ENCODE data around the gene TTC36.

The TTC36 gene

GRCh38 chr11:118524757-118525470 is 2.4 kb upstream of the TTC36 start:
- Histone ChIP-seq H3K36me3 (ENCODE audit: control insufficient read depth in 4 of 4, insufficient read depth in 4 of 4, low read length in 3 of 4) (peaks cover 13 to 36% (median 26%) of the 10 kb centered on the region in 4 experiments), H3K27ac (ENCODE audit: insufficient read depth in 1 of 2, low read depth in 1 of 2, low read length in 2 of 2, poor library complexity in 1 of 2, severe bottlenecking in 2 of 2) (peak overlapping the region in 1 of 2 experiments; percentile 6), H3K27me3 (replicated peaks in 2 of 5; ENCODE audit: control insufficient read depth in 4 of 5, insufficient read depth in 5 of 5, low read length in 4 of 5) (no peaks in the 10 kb centered on the region), H3K9me3 (ENCODE audit: control extremely low read depth in 1 of 5, control insufficient read depth in 4 of 5, insufficient read depth in 2 of 5, low read depth in 1 of 5, low read length in 4 of 5) (no peaks in the 10 kb centered on the region), H3K4me3 (ENCODE audit: control insufficient read depth in 1 of 7, extremely low read depth in 1 of 7, insufficient read depth in 4 of 7, low read depth in 2 of 7, low read length in 6 of 7) (peak overlapping the region in 3 of 7 experiments; percentile 32 to 43 (median 38)), H3K4me1 (ENCODE audit: control extremely low read depth in 1 of 4, control insufficient read depth in 4 of 4, insufficient read depth in 4 of 4, low read length in 3 of 4) (peaks cover 13 to 71% (median 57%) of the 10 kb centered on the region in 4 experiments)
- WGBS (ENCODE audit: insufficient coverage): 65% methylated on average over 5 of the region's 6 CpGs
- peak; percentile 48 to 78 (median 74) for DNase-seq
- ChIA-PET CTCF (interaction anchor here (0.6 to 1.1 kb wide), 2 partner anchors 9 to 692 kb away, joined by 3 read pairs; no protein-coding TSS in a partner anchor), POLR2A (interaction anchor here (1.2 to 1.5 kb wide), 2 partner anchors 9 to 11 kb away, joined by 3 to 13 read pairs; no protein-coding TSS in a partner anchor)

- ChIA-PET CTCF (interaction anchor here (0.7 to 1.2 kb wide), 3 partner anchors 10 to 17 kb away, joined by 3 read pairs; no protein-coding TSS in a partner anchor), POLR2A (interaction anchor here (0.6 kb wide), 1 partner anchor 8 kb away, joined by 3 read pairs; no protein-coding TSS in a partner anchor)
- Histone ChIP-seq H3K27ac (ENCODE audit: insufficient read depth in 1 of 2, low read depth in 1 of 2, low read length in 2 of 2, poor library complexity in 1 of 2, severe bottlenecking in 2 of 2) (no peak overlapping the region), H3K4me1 (ENCODE audit: control extremely low read depth in 1 of 4, control insufficient read depth in 4 of 4, insufficient read depth in 4 of 4, low read length in 3 of 4) (peaks cover 13 to 82% (median 70%) of the 10 kb centered on the region in 4 experiments), H3K36me3 (ENCODE audit: control insufficient read depth in 4 of 4, insufficient read depth in 4 of 4, low read length in 3 of 4) (peaks cover 7 to 21% (median 13%) of the 10 kb centered on the region in 4 experiments), H3K27me3 (replicated peaks in 2 of 5; ENCODE audit: control insufficient read depth in 4 of 5, insufficient read depth in 5 of 5, low read length in 4 of 5) (no peaks in the 10 kb centered on the region), H3K4me3 (ENCODE audit: control insufficient read depth in 1 of 7, extremely low read depth in 1 of 7, insufficient read depth in 4 of 7, low read depth in 2 of 7, low read length in 6 of 7) (no peak overlapping the region), H3K9me3 (ENCODE audit: control extremely low read depth in 1 of 5, control insufficient read depth in 4 of 5, insufficient read depth in 2 of 5, low read depth in 1 of 5, low read length in 4 of 5) (no peaks in the 10 kb centered on the region)
- WGBS (ENCODE audit: insufficient coverage): 80% methylated on average over 1 of the region's 2 CpGs
- no peak for DNase-seq
Observed at GRCh38 chr11:118526688-118527087, 586 bp upstream of the TTC36 start.

- Histone ChIP-seq H3K27me3 (replicated peaks in 2 of 5; ENCODE audit: control insufficient read depth in 4 of 5, insufficient read depth in 5 of 5, low read length in 4 of 5) (no peaks in the 10 kb centered on the region), H3K27ac (ENCODE audit: insufficient read depth in 1 of 2, low read depth in 1 of 2, low read length in 2 of 2, poor library complexity in 1 of 2, severe bottlenecking in 2 of 2) (no peak overlapping the region), H3K9me3 (ENCODE audit: control extremely low read depth in 1 of 5, control insufficient read depth in 4 of 5, insufficient read depth in 2 of 5, low read depth in 1 of 5, low read length in 4 of 5) (no peaks in the 10 kb centered on the region), H3K4me3 (ENCODE audit: control insufficient read depth in 1 of 7, extremely low read depth in 1 of 7, insufficient read depth in 4 of 7, low read depth in 2 of 7, low read length in 6 of 7) (no peak overlapping the region), H3K36me3 (ENCODE audit: control insufficient read depth in 4 of 4, insufficient read depth in 4 of 4, low read length in 3 of 4) (peaks cover 0 to 8% (median 2%) of the 10 kb centered on the region in 4 experiments), H3K4me1 (ENCODE audit: control extremely low read depth in 1 of 4, control insufficient read depth in 4 of 4, insufficient read depth in 4 of 4, low read length in 3 of 4) (peaks cover 9 to 69% (median 57%) of the 10 kb centered on the region in 4 experiments)
- ChIA-PET CTCF (interaction anchor here (1.1 to 1.5 kb wide), 2 partner anchors 13 to 44 kb away, joined by 3 read pairs; partner anchors contain the start of gene ARCN1), POLR2A (no interaction called here)
- no peak for DNase-seq
- 100% methylated on average over 6 of the region's 6 CpGs for WGBS (ENCODE audit: insufficient coverage)
Observed at GRCh38 chr11:118528511-118528910, 1.2 kb downstream of the TTC36 start.

GRCh38 chr11:118529584-118530175 is 2.4 kb downstream of the TTC36 start:
- no peak for DNase-seq
- ChIA-PET CTCF (interaction anchor here (0.8 to 1.4 kb wide), 5 partner anchors 13 to 94 kb away, joined by 3 read pairs; partner anchors contain the start of gene ARCN1), POLR2A (no interaction called here)
- H3K4me3 ChIP-seq (ENCODE audit: control insufficient read depth in 1 of 7, extremely low read depth in 1 of 7, insufficient read depth in 4 of 7, low read depth in 2 of 7, low read length in 6 of 7): peak overlapping the region in 5 of 7 experiments; percentile 66 to 98 (median 92)
- peaks cover 0 to 18% (median 2%) of the 10 kb centered on the region in 4 experiments for H3K36me3 ChIP-seq (ENCODE audit: control insufficient read depth in 4 of 4, insufficient read depth in 4 of 4, low read length in 3 of 4)
- H3K9me3 ChIP-seq (ENCODE audit: control extremely low read depth in 1 of 5, control insufficient read depth in 4 of 5, insufficient read depth in 2 of 5, low read depth in 1 of 5, low read length in 4 of 5): no peaks in the 10 kb centered on the region
- WGBS (ENCODE audit: insufficient coverage): 87% methylated on average over 5 of the region's 5 CpGs
- peak overlapping the region in 1 of 2 experiments; percentile 69 for H3K27ac ChIP-seq (ENCODE audit: insufficient read depth in 1 of 2, low read depth in 1 of 2, low read length in 2 of 2, poor library complexity in 1 of 2, severe bottlenecking in 2 of 2)
- peaks cover 0 to 57% (median 45%) of the 10 kb centered on the region in 4 experiments for H3K4me1 ChIP-seq (ENCODE audit: control extremely low read depth in 1 of 4, control insufficient read depth in 4 of 4, insufficient read depth in 4 of 4, low read length in 3 of 4)
- no peaks in the 10 kb centered on the region for H3K27me3 ChIP-seq (replicated peaks in 2 of 5; ENCODE audit: control insufficient read depth in 4 of 5, insufficient read depth in 5 of 5, low read length in 4 of 5)

- 6% methylated on average over 20 of the region's 31 CpGs for WGBS (ENCODE audit: insufficient coverage)
- Histone ChIP-seq H3K36me3 (ENCODE audit: control insufficient read depth in 4 of 4, insufficient read depth in 4 of 4, low read length in 3 of 4) (peaks cover under 1 to 23% (median 3%) of the 10 kb centered on the region in 4 experiments), H3K4me1 (ENCODE audit: control extremely low read depth in 1 of 4, control insufficient read depth in 4 of 4, insufficient read depth in 4 of 4, low read length in 3 of 4) (peaks cover 0 to 52% (median 40%) of the 10 kb centered on the region in 4 experiments), H3K27ac (ENCODE audit: insufficient read depth in 1 of 2, low read depth in 1 of 2, low read length in 2 of 2, poor library complexity in 1 of 2, severe bottlenecking in 2 of 2) (peak overlapping the region; percentile 25 to 69), H3K4me3 (ENCODE audit: control insufficient read depth in 1 of 7, extremely low read depth in 1 of 7, insufficient read depth in 4 of 7, low read depth in 2 of 7, low read length in 6 of 7) (peak overlapping the region; percentile 66 to 98 (median 80)), H3K9me3 (ENCODE audit: control extremely low read depth in 1 of 5, control insufficient read depth in 4 of 5, insufficient read depth in 2 of 5, low read depth in 1 of 5, low read length in 4 of 5) (no peaks in the 10 kb centered on the region), H3K27me3 (replicated peaks in 2 of 5; ENCODE audit: control insufficient read depth in 4 of 5, insufficient read depth in 5 of 5, low read length in 4 of 5) (no peaks in the 10 kb centered on the region)
- DNase-seq: peak in 2 of 3 donors; percentile 30 to 39
- ChIA-PET CTCF (interaction anchor here (1.2 to 1.4 kb wide), 4 partner anchors 13 to 39 kb away, joined by 3 read pairs; no protein-coding TSS in a partner anchor), POLR2A (no interaction called here)
Observed at GRCh38 chr11:118530180-118530682, 3.0 kb downstream of the TTC36 start.

- WGBS (ENCODE audit: insufficient coverage): under 1% methylated on average over 79 of the region's 94 CpGs
- DNase-seq: peak; percentile 48 to 79 (median 65)
- Histone ChIP-seq H3K36me3 (ENCODE audit: control insufficient read depth in 4 of 4, insufficient read depth in 4 of 4, low read length in 3 of 4) (peaks cover 2 to 28% (median 4%) of the 10 kb centered on the region in 4 experiments), H3K4me3 (ENCODE audit: control insufficient read depth in 1 of 7, extremely low read depth in 1 of 7, insufficient read depth in 4 of 7, low read depth in 2 of 7, low read length in 6 of 7) (peak within 1 kb of the TSS; percentile 66 to 98 (median 80)), H3K4me1 (ENCODE audit: control extremely low read depth in 1 of 4, control insufficient read depth in 4 of 4, insufficient read depth in 4 of 4, low read length in 3 of 4) (peaks cover 0 to 46% (median 35%) of the 10 kb centered on the region in 4 experiments), H3K9me3 (ENCODE audit: control extremely low read depth in 1 of 5, control insufficient read depth in 4 of 5, insufficient read depth in 2 of 5, low read depth in 1 of 5, low read length in 4 of 5) (no peaks in the 10 kb centered on the region), H3K27ac (ENCODE audit: insufficient read depth in 1 of 2, low read depth in 1 of 2, low read length in 2 of 2, poor library complexity in 1 of 2, severe bottlenecking in 2 of 2) (peak within 1 kb of the TSS; percentile 25 to 69), H3K27me3 (replicated peaks in 2 of 5; ENCODE audit: control insufficient read depth in 4 of 5, insufficient read depth in 5 of 5, low read length in 4 of 5) (no peaks in the 10 kb centered on the region)
- CTCF ChIA-PET: interaction anchor here (1.2 to 1.3 kb wide), 3 partner anchors 12 to 21 kb away, joined by 3 read pairs; no protein-coding TSS in a partner anchor
- POLR2A ChIA-PET: no interaction called here
Observed at GRCh38 chr11:118530683-118531596, 3.7 kb downstream of the TTC36 start, which contains the start of gene TMEM25. TMEM25 (plus strand) TSS chr11:118531192; CDS start chr11:118531802, 610 bp downstream.

Data from common myeloid progenitor, CD34-positive (primary cell).